Heart left ventricle (tissue), 16 donors: ENCODE measurements around the gene PTPRN2. TPM values are rescaled to one million over a fixed set of nuclear protein-coding genes. Genes with fewer than 3 reads are reported as not detected.
"Not testable (repeated sequence)": the region's sequence is repeated elsewhere in the genome, so short reads cannot be mapped to it uniquely, and the experiment has no call there.

ENCODE experiments used
- ATAC-seq, 4 donors: fragments of 200-7000 bp; cut with Tn5 transposase; one replicate each; pipeline ENCODE4 v1.9.1; 2020 to 2022; ENCODE audit warnings: moderate library complexity in 4 of 4, mild to moderate bottlenecking in 3 of 4, moderate number of reproducible peaks in 1 of 4
- DNase-seq, 5 donors: peaks; one replicate each; pipeline ENCODE4 v3.0.0-alpha.2; 2020
- H3K27ac ChIP-seq, 12 donors: fragments of 200-600 bp; sonication (generic) in 4 of 12; one replicate each; pipeline versions ENCODE4 v1.5.0 to v1.8.0; 2016 to 2022; ENCODE audit warnings: mild to moderate bottlenecking in 2 of 12
- H3K27me3 ChIP-seq, 9 donors: fragments of 200-600 bp; sonication (generic) in 2 of 9; one replicate each; pipeline versions ENCODE4 v1.5.1 to v1.8.0; 2016 to 2022; ENCODE audit warnings: mild to moderate bottlenecking in 3 of 9
- H3K36me3 ChIP-seq, 9 donors: fragments of 200-600 bp; sonication (generic) in 2 of 9; one replicate each; pipeline versions ENCODE4 v1.5.0 to v1.8.0; 2018 to 2022; ENCODE audit warnings: mild to moderate bottlenecking in 2 of 9
- H3K4me1 ChIP-seq, 12 donors: fragments of 200-600 bp; sonication (generic) in 4 of 12; one replicate each; pipeline versions ENCODE4 v1.5.0 to v1.8.0; 2016 to 2022; ENCODE audit warnings: mild to moderate bottlenecking in 3 of 12
- H3K4me3 ChIP-seq, 12 donors: fragments of 200-600 bp; sonication (generic) in 4 of 12; one replicate each; pipeline versions ENCODE4 v1.5.0 to v1.8.0; 2017 to 2022; ENCODE audit warnings: mild to moderate bottlenecking in 9 of 12, moderate library complexity in 4 of 12
- H3K9me3 ChIP-seq, 12 donors: fragments of 200-600 bp; sonication (generic) in 4 of 12; one replicate each; pipeline versions ENCODE4 v1.5.0 to v1.8.0; 2016 to 2022; ENCODE audit warnings: mild to moderate bottlenecking in 1 of 12
- CTCF ChIP-seq, 12 donors: fragments of 200-600 bp; sonication (generic) in 4 of 12; IDR thresholded peaks; one replicate each; pipeline versions ENCODE4 v1.5.0 to v1.8.0; 2018 to 2022; ENCODE audit warnings: antibody characterized with exemption in 12 of 12, mild to moderate bottlenecking in 5 of 12
- POLR2A ChIP-seq, 2 donors: fragments of 450-650 bp; IDR thresholded peaks; one replicate each; pipeline ENCODE4 v1.6.1; 2017; ENCODE audit warnings: antibody characterized with exemption in 2 of 2, mild to moderate bottlenecking in 2 of 2, moderate library complexity in 2 of 2
- WGBS, 4 donors: extraction: QIAGEN DNeasy Blood & Tissue Kit in 2 of 4; methylation state at CpG; one replicate each; pipeline versions ENCODE4 v1.1.5 to v1.1.7; 2013 to 2018; 5-methylcytosine and 5-hydroxymethylcytosine counted together
- intact Hi-C, 10 donors: fragments of 100-400 bp; cut with DNase I; formaldehyde crosslinking; loops; one replicate each; pipeline versions ENCODE4 v1.11.1 to v1.14.2; 2022
- polyA plus RNA-seq, 2 donors: library from polyadenylated mRNA; stranded (reverse); fragments of 200-250 nt; gene quantifications; one replicate each; pipeline ENCODE4 v1.2.3, GENCODE V29; 2013
- total RNA-seq, 9 donors: library from RNA; depleted of rRNA in 2 of 9; stranded (reverse); fragments of >200 nt in 2 of 9; fragmentation: NEBNext Ultra II Directional in 3 of 9; extraction: Animal tissue kit (Norgen Biotek cat#: 25700) in 3 of 9; gene quantifications; one replicate each; pipeline versions ENCODE4 v1.1.0 to v1.2.4, GENCODE V29; 2016 to 2023
- donor health status: ischemic (EF 13 %, LVEDD 7.1; RV severe dilation, severe dysfunction).
- donor health status: healthy with polysubstance abuse.
- donor health status: DM: no; HTN: yes; CAD: no.
- donor health status: DM: no; HTN: no; CAD: no.
- donor health status: ischemic (EF 25% LVEDD 6.9; RV normal size, moderate dysfunction).
- donor health status: ischemic (EF 25% LVEDD 5.7; RV mildly dilated, moderate dysfunction).
- donor health status: healthy.
- donor health status: DM: yes; HTN: yes; CAD: no.
- donor health status: ischemic (EF 35%, LVEDD 5.7; RV mildly dilated, moderate dysfunction).
- donor health status: nonischemic (EF 11% LVEDD 7.7; RV severe dilation, severe dysfunction).
- donor health status: DM: yes; HTN: yes; CAD: no.
- donor health status: PGD.
- donor health status: ischemic (EF 29% LVEDD 5.4; RV normal size, mild dysfunction).
- donor health status: nonischemic (EF 23%, LVEDD 6.1; RV moderate dilation, normal function).

The PTPRN2 gene
- total and polyA plus RNA-seq, 11 donors: 0.61 to 2.3 (median 1.3) TPM

- Histone ChIP-seq H3K4me3 (no peak overlapping the region), H3K27me3 (peaks cover 0 to 15% (median 3%) of the 10 kb centered on the region in 9 donors), H3K4me1 (no peaks in the 10 kb centered on the region), H3K36me3 (no peaks in the 10 kb centered on the region), H3K9me3 (no peaks in the 10 kb centered on the region), H3K27ac (no peak overlapping the region)
- ATAC-seq (no peak), DNase-seq (peak in 1 of 5 donors; percentile 58)
- 82 to 87% (median 85%) methylated on average over 27 to 32 of the region's 32 CpGs for WGBS, 4 donors
- TF ChIP-seq CTCF (IDR thresholded peaks at IDR 0.05) (no peak), POLR2A (IDR thresholded peaks at IDR 0.05) (no peak)
- intact Hi-C loops: no loop called here
These were observed 603.9 kb downstream of the PTPRN2 start for GRCh38 chr7:157983502-157984422.

- intact Hi-C loops: no loop called here
- DNase-seq: peak in 1 of 5 donors; percentile 6
- no peak for ATAC-seq
These were observed 605.8 kb downstream of the PTPRN2 start for GRCh38 chr7:157981778-157982177.

GRCh38 chr7:157980774-157981173, 606.8 kb downstream of the PTPRN2 start:
- no peaks in the 10 kb centered on the region for H3K4me1 ChIP-seq
- TF ChIP-seq POLR2A (IDR thresholded peaks at IDR 0.05) (no peak), CTCF (IDR thresholded peaks at IDR 0.05) (no peak)
- H3K27ac ChIP-seq: no peak overlapping the region
- intact Hi-C loops: no loop called here
- H3K27me3 ChIP-seq: peaks cover 0 to 19% (median 3%) of the 10 kb centered on the region in 9 donors
- no peaks in the 10 kb centered on the region for H3K36me3 ChIP-seq
- 53 to 68% (median 60%) methylated on average over 6 to 9 of the region's 9 CpGs for WGBS, 4 donors
- ATAC-seq (no peak), DNase-seq (peak in 1 of 5 donors; percentile 23)
- H3K4me3 ChIP-seq: no peak overlapping the region
- H3K9me3 ChIP-seq: peaks cover 0 to under 1% (median 0%) of the 10 kb centered on the region in 12 donors

More at GRCh38 chr7:157981778-157982177, 605.8 kb downstream of the PTPRN2 start:
- Histone ChIP-seq H3K27me3 (peaks cover 0 to 19% (median 3%) of the 10 kb centered on the region in 9 donors), H3K4me1 (no peaks in the 10 kb centered on the region), H3K27ac (no peak overlapping the region), H3K36me3 (no peaks in the 10 kb centered on the region), H3K9me3 (no peaks in the 10 kb centered on the region), H3K4me3 (no peak overlapping the region)
- 74 to 82% (median 79%) methylated on average over 3 to 5 of the region's 5 CpGs for WGBS, 4 donors
- TF ChIP-seq CTCF (IDR thresholded peaks at IDR 0.05) (no peak), POLR2A (IDR thresholded peaks at IDR 0.05) (no peak)

- WGBS, 4 donors: 79 to 87% (median 85%) methylated on average over 9 of the region's 9 CpGs
- H3K27me3 ChIP-seq: peaks cover 0 to 19% (median 3%) of the 10 kb centered on the region in 9 donors
- H3K9me3 ChIP-seq, ATAC-seq, H3K4me3 ChIP-seq, intact Hi-C loops, H3K27ac ChIP-seq, H3K4me1 ChIP-seq, H3K36me3 ChIP-seq: not testable (repeated sequence)
- peak in 1 of 5 donors; percentile 7 for DNase-seq
These were observed 607.3 kb downstream of the PTPRN2 start for GRCh38 chr7:157980341-157980731.
